HG03039 (cell line): ENCODE data around the gene ZNF628.

Experiments
- ATAC-seq: cut with Tn5 transposase; IDR thresholded peaks from one replicate; pipeline ENCODE4 v1.9.1; 2021; ENCODE audit warnings: mild to moderate bottlenecking, moderate library complexity; ENCODE audit not compliant: unreplicated experiment

The ZNF628 gene

GRCh38 chr19:55483706-55484592 lies 7.5 kb downstream of the ZNF628 start:
- ATAC-seq: no peak

DNA sequence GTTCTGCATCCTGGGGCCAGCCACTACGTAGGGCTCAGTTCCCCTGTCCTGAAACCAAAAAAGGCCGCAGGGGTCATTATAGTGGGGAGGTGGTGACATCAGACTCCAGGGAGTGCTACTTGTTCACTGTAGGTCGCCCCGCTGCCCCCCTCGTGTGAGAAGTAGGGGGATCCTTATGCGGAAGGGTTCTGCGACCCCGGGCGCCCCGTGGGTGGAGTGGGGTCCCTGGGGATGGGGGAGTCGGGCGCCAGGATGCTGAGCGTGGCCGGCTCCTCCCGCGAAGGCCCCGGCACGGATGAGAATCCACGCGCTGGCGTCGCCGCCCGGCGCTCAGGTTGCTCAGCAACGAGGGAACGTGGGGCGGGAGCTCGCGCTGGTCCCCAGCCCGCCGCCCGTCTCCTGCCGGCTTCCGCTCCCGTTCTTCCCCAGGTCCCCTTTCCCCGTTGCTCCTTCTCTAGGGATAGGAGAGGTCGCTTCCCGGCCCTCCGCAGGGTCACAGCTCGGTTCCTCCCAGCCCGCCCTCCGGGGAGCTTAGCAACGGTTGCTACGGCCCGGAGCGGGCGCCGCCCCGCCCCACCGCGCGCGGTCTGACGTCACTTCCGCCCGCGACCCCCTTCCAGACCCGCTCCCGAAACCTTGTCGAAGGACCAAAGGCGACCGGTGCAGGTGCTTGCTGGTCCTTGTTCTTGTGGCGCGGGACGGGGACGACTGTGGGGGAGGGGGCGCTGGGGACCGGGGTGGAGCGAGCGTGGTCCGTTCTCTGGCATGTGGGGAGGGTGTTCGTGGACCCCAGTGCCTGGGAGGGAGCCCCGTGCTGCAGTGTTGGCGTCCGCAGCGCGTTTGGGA lies 8.4 kb downstream of the ZNF628 start, which contains the start of gene NAT14:
NAT14 (plus strand) TSS at position 596 of the 846 bp plus-strand sequence. CDS start 521 bp downstream, outside the sequence.
- ATAC-seq: no peak

- ATAC-seq: no peak
Measured at GRCh38 chr19:55485439-55486011, 9.1 kb downstream of the ZNF628 start.

- no peak for ATAC-seq
Measured at GRCh38 chr19:55486043-55486970, 9.9 kb downstream of the ZNF628 start.

GRCh38 chr19:55486971-55487923 lies 10.8 kb downstream of the ZNF628 start:
- ATAC-seq: no peak

DNA sequence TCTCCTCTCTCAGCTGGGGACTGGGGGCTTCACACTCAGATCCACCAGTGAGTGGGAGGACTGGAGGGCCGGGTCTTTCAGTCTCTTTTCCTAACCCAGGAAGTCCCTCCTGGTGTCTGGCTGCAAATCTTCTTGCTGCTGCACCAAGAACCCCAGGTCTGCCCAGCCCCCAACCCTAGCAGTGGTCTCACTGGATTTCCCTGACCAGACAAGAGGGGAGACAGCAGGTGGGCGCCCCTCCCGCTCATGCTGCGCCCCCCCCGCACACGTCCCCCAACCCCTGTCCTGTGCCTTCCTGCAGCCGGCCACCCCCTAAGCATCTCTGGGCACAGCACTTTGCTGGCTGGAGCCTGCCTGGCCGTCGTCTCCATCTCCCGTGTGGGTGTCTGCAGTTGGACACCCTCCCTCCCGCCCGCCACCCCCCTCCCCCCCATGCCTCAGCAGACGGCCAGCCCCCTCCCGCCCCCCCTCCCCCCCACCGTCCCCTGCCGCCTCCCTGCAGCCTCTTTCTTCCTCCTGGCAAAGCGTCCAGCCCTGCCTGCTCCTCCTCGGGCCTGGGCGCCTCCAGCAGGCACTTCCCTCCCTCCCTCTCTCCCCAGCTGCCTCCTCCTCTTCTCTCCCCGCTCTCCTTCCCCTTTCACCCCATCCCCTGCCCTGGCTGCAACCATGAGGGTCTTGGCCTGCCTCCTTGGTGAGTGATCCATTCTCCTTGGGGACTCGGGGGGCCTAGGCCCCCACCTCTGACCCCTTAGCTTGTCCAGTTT lies 11.7 kb downstream of the ZNF628 start, which contains the start of gene SSC5D:
SSC5D (plus strand) TSS at position 513 of the 764 bp plus-strand sequence; CDS start at position 667, 154 bp downstream.
- no peak for ATAC-seq

GRCh38 chr19:55488986-55489710 lies 12.7 kb downstream of the ZNF628 start:
- no peak for ATAC-seq

- ATAC-seq: no peak
Measured at GRCh38 chr19:55489711-55490477, 13.5 kb downstream of the ZNF628 start.

DNA sequence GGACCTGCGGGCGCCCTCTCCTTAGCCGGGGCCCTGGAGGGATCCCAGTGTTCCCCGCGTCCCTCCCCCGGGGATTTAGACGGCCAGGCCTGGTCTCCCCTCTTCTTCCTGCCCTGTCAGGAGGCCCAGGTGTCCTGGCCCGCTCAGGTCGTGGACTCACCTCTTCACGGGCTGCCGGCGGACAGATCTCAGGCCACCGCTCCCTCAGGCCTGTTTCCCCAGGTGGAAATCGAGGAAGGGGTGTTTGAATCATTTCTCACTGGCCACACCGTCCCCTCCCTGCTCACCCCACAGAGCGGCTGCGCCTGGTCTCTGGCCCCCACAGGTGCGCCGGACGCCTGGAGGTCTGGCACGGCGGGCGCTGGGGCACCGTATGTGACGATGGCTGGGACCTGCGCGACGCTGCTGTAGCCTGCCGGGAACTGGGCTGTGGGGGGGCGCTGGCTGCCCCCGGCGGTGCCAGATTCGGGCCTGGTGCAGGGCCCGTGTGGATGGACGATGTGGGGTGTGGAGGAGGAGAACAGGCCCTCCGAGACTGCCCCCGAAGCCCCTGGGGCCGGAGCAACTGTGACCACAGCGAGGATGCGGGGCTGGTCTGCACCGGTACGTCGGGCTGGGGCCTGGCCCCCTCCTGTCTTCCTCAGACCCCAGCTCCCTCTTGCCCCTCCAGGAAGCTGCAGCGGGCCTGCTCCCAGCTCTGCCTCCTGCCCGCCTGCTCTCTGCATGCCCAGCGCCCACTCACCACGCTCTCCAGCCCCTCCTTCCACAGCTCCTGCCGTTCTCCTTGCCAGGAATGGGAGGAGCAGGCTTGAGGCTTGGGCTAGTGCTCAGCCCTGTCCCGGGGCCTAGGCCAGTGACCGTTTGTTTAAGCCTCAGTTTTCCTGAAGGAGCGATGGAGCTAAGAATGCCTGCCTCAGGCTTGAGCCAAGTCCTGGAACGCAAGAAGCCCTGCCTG lies 14.3 kb downstream of the ZNF628 start:
- ATAC-seq: no peak

- no peak for ATAC-seq
Measured at GRCh38 chr19:55491546-55492360, 15.3 kb downstream of the ZNF628 start.

GRCh38 chr19:55492362-55492944 lies 16.0 kb downstream of the ZNF628 start:
- ATAC-seq: no peak

GRCh38 chr19:55493052-55493644 lies 16.7 kb downstream of the ZNF628 start:
- no peak for ATAC-seq

DNA sequence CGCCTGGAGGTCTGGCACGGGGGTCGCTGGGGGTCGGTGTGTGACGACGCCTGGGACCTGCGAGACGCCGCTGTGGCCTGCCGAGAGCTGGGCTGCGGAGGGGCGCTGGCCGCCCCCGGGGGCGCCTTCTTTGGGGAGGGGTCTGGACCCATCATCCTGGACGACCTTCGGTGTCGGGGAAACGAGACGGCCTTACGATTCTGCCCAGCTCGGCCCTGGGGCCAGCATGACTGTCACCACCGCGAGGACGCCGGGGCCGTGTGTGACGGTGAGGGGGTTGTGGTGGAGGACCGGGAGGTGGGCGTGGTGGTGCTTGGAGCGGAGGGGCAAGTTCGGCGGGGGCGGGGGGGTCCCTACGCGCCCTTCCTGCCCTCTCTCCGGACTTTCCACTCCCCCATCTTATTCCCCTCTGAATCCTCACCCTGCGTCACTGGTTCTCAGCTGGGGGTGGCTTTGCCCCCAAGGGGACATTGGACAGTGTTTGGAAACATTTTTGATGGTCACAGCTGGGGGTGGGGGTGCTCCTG lies 17.3 kb downstream of the ZNF628 start:
- ATAC-seq: no peak
